Loucy (cell line): ENCODE results near the gene POLR3GL.

Experiments used
- EZH2phosphoT487 ChIP-seq: fragments of 200-600 bp; IDR thresholded peaks from 2 replicates; pipeline ENCODE4 v1.6.1; 2018; ENCODE audit warnings: antibody characterized with exemption, mild to moderate bottlenecking, moderate library complexity, borderline replicate concordance
- TF ChIP-seq, protein P1 (sequence below): fragments of 200-600 bp; sonication (generic); conservative IDR thresholded peaks from 2 replicates; pipeline ENCODE4 v1.5.1; 2014; ENCODE audit warnings: mild to moderate bottlenecking, antibody characterized with exemption, low read length

DNA sequence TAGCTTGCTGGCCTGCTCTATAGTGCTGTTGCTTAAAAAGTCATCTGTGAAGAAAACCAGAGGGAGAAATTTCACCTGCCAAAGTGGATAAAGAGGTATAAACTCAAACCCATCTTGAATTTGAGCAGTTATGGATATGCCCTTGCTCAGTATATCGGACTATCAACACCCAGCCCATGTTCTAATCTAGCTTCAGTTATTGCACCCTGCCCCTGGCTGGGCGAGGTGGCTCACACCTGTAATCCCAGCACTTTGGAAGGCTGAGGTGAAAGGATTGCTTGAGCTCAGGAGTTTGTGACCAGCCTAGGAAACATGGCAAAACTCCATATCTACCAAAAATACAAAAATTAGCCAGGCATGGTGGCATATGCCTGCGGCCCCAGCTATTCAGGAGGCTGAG lies 20.0 kb upstream of the POLR3GL start:
- TF ChIP-seq, protein P1, sequence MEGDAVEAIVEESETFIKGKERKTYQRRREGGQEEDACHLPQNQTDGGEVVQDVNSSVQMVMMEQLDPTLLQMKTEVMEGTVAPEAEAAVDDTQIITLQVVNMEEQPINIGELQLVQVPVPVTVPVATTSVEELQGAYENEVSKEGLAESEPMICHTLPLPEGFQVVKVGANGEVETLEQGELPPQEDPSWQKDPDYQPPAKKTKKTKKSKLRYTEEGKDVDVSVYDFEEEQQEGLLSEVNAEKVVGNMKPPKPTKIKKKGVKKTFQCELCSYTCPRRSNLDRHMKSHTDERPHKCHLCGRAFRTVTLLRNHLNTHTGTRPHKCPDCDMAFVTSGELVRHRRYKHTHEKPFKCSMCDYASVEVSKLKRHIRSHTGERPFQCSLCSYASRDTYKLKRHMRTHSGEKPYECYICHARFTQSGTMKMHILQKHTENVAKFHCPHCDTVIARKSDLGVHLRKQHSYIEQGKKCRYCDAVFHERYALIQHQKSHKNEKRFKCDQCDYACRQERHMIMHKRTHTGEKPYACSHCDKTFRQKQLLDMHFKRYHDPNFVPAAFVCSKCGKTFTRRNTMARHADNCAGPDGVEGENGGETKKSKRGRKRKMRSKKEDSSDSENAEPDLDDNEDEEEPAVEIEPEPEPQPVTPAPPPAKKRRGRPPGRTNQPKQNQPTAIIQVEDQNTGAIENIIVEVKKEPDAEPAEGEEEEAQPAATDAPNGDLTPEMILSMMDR: no peak
- TF ChIP-seq EZH2phosphoT487: no peak
